Chondrocyte (in vitro differentiated cells): ENCODE measurements around the gene TMPRSS3. TPM values are rescaled to one million over a fixed set of nuclear protein-coding genes. Genes with fewer than 3 reads are reported as not detected.

ENCODE experiments used
- DNase-seq: peaks from one replicate; pipeline ENCODE4 v3.0.0; 2021; ENCODE audit warnings: mixed read lengths, low spot score
- H3K27ac Mint-ChIP-seq: one replicate; pipeline ENCODE4 v1.8.0; 2021; ENCODE audit warnings: mild to moderate bottlenecking, moderate library complexity, mixed read lengths; ENCODE audit not compliant: unreplicated experiment
- H3K27me3 Mint-ChIP-seq: 2 replicates; pipeline ENCODE4 v1.8.0; 2021; ENCODE audit warnings: low read depth, mixed read lengths
- H3K36me3 Mint-ChIP-seq: 2 replicates; pipeline ENCODE4 v1.8.0; 2021; ENCODE audit warnings: low read depth, mixed read lengths
- H3K4me1 Mint-ChIP-seq: 2 replicates; pipeline ENCODE4 v1.8.0; 2021; ENCODE audit warnings: low read depth, mild to moderate bottlenecking, mixed read lengths
- H3K4me3 Mint-ChIP-seq: one replicate; pipeline ENCODE4 v1.8.0; 2021; ENCODE audit warnings: mild to moderate bottlenecking, moderate library complexity, mixed read lengths; ENCODE audit not compliant: unreplicated experiment
- H3K9me3 Mint-ChIP-seq: 2 replicates; pipeline ENCODE4 v1.8.0; 2021; ENCODE audit warnings: low read depth, mixed read lengths
- total RNA-seq: library from RNA; stranded (reverse); gene quantifications from 3 replicates; pipeline ENCODE4 v1.2.1, GENCODE V29; 2021
- TF ChIP-seq, protein P1 (sequence below): fragments of 200-600 bp; sonication (generic); IDR thresholded peaks from 2 replicates; pipeline ENCODE4 v1.5.0; 2021; ENCODE audit warnings: antibody characterized with exemption, mild to moderate bottlenecking, moderate library complexity

TMPRSS3 gene
- total RNA-seq, 1 donor from 2014 or later = not detected

DNA sequence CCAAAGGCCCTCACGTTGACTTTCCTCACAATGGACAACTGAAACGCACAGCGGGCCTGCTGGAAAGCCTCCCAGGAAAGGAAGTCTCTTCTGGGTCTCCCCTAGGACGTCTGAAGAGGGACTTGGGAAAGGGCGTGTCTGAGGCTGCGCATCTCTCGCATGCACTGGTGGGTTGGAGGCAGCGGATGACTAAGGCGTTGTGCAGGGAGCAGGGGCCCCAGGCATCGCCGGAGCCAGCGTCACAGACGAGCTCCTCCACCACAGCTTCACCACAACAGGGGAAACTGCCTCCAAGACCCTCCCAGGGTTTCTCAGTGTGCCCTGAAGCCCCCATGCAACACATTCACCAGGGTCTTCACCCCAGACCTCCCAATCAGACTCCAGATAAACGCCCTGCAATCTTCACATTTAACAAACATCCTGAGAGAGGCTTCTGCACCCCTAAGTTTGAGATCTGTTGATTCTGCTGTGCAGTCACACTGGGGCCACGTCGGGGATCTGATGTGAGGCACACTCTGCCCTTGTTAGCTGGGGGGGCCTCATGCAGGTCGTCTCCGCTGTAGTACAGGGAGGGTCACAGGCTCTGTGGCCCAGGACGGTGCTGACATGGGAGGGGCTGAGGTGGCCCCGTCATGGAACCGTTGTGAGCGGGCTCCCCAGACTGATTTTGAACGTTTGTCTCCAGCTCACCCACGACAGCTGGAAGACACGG lies 22.5 kb downstream of the TMPRSS3 start:
- peaks cover 23% of the 10 kb centered on the region for H3K27me3 Mint-ChIP-seq
- no peak overlapping the region for H3K4me3 Mint-ChIP-seq

DNA sequence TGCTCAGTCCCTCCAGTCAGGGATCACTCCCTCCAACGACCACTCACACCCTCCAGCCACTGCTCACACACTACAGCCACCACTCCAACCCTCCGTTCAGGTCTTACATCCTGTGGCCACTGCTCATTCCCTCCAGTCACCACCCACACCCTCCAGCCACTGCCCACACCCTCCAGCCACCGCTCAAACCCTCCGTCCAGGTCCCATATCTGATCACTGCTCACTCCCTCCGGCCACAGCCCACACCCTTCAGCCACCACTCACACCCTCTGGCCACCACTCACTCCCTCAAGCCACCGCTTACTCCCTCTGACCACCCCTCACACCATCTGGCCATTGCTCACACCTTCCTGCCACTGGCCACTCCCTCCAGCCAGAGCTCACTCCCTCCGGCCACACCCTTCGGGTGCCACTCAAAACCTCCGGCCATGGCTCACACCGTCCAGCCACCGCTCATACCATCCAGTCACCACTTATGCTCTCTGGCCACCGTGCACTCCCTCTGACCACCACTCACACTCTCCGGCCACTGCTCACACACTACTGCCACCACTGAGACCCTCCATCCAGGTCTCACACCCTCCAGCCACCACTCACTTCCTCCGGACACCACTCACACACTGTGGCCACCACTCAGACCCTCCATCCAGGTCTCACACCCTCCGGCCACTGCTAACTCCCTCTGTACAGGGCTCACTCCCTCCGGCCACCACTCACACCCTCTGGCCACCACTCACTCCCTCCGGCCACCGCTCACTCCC lies 24.8 kb downstream of the TMPRSS3 start:
- Mint-ChIP-seq H3K9me3 (no peaks in the 10 kb centered on the region), H3K27me3 (peaks cover 16% of the 10 kb centered on the region), H3K4me3 (no peak overlapping the region), H3K27ac (no peak overlapping the region), H3K36me3 (no peaks in the 10 kb centered on the region), H3K4me1 (no peaks in the 10 kb centered on the region)
- TF ChIP-seq, protein P1, sequence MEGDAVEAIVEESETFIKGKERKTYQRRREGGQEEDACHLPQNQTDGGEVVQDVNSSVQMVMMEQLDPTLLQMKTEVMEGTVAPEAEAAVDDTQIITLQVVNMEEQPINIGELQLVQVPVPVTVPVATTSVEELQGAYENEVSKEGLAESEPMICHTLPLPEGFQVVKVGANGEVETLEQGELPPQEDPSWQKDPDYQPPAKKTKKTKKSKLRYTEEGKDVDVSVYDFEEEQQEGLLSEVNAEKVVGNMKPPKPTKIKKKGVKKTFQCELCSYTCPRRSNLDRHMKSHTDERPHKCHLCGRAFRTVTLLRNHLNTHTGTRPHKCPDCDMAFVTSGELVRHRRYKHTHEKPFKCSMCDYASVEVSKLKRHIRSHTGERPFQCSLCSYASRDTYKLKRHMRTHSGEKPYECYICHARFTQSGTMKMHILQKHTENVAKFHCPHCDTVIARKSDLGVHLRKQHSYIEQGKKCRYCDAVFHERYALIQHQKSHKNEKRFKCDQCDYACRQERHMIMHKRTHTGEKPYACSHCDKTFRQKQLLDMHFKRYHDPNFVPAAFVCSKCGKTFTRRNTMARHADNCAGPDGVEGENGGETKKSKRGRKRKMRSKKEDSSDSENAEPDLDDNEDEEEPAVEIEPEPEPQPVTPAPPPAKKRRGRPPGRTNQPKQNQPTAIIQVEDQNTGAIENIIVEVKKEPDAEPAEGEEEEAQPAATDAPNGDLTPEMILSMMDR = no peak
- peak; percentile 81 for DNase-seq

More for the DNA sequence above, 22.5 kb downstream of the TMPRSS3 start:
- Mint-ChIP-seq H3K27ac (no peak overlapping the region), H3K4me1 (no peaks in the 10 kb centered on the region), H3K9me3 (no peaks in the 10 kb centered on the region), H3K36me3 (no peaks in the 10 kb centered on the region)
- TF ChIP-seq, protein P1 = no peak
- peak; percentile 90 for DNase-seq

GRCh38 chr21:42369821-42370220 lies 26.0 kb downstream of the TMPRSS3 start:
- DNase-seq = peak; percentile 83
- no peak overlapping the region for H3K4me3 Mint-ChIP-seq
- H3K27me3 Mint-ChIP-seq = peaks cover 11% of the 10 kb centered on the region
- no peak overlapping the region for H3K27ac Mint-ChIP-seq
- no peaks in the 10 kb centered on the region for H3K9me3 Mint-ChIP-seq
- H3K4me1 Mint-ChIP-seq = no peaks in the 10 kb centered on the region
- H3K36me3 Mint-ChIP-seq = no peaks in the 10 kb centered on the region
- TF ChIP-seq, protein P1 = no peak

DNA sequence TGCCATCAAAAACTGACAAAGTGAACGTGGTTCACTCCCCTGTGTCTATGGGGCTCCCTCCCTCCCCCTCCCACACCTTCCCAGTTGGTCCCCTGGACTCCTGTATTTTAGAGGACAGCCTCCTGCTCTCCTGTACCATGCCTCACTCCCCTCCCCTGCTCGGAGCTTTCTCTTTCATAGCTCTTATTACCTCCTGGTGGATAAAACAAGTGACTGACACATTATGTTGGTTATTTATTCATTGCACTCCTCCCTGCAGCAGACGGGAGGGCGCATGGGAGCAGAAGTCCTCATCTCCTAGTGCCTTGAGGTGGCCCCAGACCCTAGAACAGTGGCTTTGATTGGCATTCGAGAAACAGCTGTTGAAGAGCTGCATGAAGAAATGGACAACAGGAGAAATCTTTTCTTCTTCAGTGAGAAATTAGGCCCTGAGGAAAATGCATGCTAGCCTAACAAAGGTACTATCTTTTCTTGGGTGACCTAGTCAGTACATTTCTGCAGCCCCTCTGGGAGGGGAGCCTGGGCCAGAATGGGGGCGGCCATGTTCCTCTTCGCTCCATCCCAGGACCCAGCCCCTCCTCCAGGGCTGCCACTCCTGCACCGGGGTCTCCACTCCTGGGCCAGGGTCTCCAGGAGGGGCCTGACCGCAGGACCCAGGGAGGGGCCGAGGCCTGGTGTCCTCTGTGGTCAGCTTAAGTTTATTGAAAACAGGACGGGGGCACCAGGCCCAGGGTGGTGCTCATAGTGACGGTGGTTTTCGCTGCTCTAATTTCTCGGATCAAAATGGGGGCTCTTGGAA lies 28.3 kb downstream of the TMPRSS3 start:
- Mint-ChIP-seq H3K9me3 (no peaks in the 10 kb centered on the region), H3K36me3 (no peaks in the 10 kb centered on the region), H3K4me1 (no peaks in the 10 kb centered on the region), H3K27ac (no peak overlapping the region), H3K4me3 (no peak overlapping the region), H3K27me3 (peaks cover 20% of the 10 kb centered on the region)
- peak; percentile 84 for DNase-seq
- TF ChIP-seq, protein P1 = no peak
